ENCODE measurements around the gene RAB6A.

DNA sequence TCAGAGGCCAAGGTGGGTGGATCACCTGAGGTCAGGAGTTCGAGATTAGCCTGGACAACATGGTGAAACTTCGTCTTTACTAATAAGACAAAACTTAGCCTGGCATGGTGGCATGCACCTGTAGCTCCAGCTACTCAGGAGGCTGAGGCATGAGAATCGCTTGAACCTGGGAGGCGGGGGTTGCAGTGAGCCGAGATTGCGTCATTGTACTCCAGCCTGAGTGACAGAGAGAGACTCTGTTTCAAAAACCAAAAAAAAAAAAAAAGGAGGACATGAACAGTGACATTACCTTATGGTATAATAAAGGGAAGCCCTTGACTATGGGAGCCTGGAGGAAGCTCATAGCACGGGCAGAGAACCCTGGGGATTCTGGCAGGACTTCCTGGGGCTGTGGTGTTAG is 131.0 kb downstream of the RAB6A start:
- TF ChIP-seq EZH2 (IDR thresholded peaks at IDR 0.05; ENCODE audit: borderline replicate concordance, low read depth, low read length, poor library complexity, severe bottlenecking) (no peak), CTCF (conservative IDR thresholded peaks at IDR 0.05; ENCODE audit: low read depth, low read length) (no peak)

All from A673 (cell line).